Measurements from ENCODE around the gene CAMKK2.
A peak's percentile ranks its signal among the peaks of the same experiment; 100 is the strongest.
"Not testable (repeated sequence)": the region's sequence is repeated elsewhere in the genome, so short reads cannot be mapped to it uniquely, and the experiment has no call there.

The CAMKK2 gene

DNA sequence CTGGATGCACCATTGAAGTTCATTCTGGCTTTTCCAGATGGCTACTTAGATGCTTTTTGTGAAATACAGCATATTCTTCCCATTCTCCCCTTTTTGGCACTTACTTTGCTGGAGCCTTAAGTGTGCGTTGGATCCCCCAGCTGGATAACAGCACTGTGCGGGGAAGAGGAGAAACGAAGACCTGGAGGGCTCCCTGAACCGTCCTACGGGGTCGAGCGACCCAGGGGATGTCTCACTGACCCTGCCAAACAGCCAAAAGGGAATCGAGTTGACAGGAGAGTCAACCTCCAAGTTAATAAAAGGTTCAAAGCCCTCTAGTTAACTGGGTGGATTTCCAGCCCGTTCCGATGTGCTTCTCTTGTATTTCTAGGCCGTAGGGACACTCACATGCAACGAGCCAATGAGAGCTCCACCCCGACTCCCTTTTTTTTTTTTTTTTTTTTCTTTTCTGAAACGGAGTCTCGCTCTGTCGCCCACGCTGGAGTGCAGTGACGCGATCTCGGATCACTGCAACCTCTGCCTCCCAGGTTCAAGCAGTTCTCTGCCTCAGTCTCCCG lies 1.0 kb upstream of the CAMKK2 start:
- no peak for DNase-seq

DNA sequence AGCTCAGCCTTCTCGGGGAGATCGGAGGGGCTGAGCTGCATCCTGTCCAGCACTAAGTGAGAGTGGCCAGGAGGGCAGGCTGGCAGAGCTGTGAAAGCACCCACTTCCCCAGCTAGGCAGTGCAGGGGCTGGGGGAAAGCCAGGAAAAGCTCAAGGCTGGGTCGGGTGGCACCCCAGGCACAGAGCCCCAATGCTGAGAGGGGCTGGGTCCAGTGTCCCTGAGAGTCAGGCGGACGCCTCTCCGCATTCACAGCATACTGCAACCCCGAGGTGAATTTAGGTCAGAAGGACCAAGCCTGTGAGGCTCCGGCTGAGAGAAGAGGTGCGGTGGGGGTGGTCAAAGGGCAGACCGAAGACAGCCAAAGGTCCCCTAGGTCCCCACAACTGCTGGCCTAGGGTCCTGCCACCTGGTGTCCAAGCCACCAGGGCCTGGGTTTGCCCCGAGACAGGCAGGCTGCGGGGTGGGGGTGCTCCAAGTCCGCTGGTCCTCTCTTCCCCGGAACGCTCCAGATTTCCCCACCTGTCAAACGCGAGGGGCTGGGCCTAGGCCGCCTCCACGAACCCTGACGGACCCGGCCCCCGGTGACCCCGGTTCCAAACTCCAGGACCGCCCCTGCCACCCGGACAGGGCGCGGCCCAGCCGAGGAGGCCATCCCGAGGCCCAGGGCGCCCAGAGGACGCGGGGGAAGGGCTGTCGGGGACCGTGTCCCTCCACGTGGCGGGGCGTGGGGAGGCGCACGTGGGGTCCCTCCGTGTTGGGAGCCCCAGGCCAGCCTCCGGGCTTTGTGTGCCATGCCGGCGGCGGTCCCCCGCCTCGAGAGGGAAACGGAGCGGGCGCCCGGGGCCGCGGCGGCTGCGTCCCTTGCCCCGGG lies 527 bp downstream of the CAMKK2 start:
- peak; percentile 47 for DNase-seq

DNA sequence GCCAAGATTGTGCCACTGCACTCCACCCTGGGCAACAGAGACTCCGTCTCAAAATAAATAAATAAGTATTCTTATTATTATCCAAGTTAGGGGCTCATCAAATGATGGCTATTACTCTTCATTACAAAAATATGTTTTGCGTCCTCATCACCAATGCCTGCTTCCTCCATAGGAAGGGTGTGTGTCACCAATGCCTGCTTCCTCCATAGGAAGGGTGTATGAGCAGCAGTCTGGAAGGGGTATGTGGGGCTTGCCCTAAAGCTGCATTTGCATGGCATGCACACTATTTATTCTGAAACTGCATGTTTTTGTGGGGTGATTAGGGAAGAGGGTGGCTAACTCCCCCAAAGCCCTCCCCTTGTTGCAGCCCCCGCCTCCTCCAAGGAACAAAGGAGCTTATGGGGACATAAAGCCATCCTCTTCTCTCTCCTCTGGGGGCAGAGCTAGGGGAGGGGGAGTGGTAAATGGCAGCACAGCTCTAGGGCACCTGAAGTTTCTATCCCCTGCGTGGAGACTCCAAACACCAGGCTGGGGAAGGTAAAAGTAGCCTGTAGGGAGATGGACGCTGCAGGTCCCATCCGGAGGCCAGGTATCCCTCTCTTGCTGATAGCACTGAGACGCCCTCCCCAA lies 1.3 kb downstream of the CAMKK2 start:
- no peak for DNase-seq

DNA sequence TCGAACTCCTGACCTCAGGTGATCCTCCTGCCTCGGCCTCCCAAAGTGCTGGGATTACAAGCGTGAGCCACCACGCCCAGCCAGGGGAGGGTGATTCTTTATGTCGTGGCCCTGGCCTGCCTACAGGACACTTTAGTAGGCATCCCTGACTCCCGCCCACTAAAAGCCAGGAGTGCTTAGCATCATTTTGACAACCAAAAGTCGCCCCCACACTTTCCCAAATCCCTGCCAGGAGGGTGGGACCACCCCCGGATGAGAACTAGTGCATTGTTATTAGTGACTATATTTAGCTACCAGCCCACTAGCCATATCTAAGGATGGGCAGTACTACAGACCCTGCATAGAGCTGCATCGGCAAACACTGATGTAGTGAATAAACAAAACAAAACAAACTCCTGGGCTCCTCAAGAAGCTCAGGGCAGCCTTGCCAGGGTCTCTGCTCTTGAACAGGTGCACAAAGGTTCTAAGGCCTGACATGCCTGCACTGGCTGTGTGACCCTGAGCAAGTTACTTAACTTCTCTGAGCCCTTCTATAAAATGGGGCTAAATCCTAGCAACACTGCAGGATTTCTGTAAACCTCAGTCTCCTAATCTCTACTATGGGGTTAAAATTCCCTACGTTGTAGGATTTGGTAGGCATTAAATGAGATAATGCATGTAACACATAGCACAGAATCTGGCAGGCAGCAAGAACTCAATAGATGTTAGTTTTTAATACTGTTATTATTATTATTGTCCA lies 2.2 kb downstream of the CAMKK2 start:
- DNase-seq: no peak

DNA sequence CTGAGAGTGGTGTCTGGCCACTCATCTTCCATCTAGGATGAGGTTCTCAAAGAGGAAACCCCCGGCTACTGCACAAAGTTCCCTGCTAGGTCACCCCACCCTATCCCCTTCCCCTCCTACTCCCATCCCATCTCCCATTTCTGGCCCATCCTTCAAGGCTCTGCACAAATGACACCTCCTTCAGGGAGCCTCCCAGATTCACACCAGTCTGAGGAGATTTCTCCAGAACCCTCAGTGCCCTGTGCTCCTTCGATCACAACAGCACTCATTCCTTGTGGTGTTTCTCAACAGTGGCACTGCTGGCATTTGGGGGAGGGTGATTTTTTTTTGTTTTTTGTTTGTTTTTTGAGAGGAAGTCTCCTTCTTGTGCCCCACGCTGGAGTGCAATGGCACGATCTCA lies 2.9 kb downstream of the CAMKK2 start:
- DNase-seq: no peak

DNA sequence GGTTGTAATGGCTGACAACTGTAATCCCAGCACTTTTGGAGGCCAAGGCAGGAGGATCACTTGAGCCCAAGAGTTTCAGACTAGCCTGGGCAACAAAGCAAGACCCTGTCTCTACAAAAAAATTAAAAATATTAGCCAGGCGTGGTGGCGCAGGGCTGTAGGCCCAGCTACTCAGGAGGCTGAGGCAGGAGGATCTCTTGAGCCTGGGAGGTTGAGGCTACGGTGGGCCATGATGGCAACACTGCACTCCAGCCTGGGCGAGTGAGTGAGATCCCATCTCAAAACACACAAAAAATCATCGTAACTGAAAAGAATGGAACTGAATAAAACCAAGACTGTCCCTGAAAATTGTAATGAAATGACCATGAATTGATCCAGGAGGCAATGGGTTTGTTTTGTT lies 6.1 kb downstream of the CAMKK2 start:
- DNase-seq: no peak

DNA sequence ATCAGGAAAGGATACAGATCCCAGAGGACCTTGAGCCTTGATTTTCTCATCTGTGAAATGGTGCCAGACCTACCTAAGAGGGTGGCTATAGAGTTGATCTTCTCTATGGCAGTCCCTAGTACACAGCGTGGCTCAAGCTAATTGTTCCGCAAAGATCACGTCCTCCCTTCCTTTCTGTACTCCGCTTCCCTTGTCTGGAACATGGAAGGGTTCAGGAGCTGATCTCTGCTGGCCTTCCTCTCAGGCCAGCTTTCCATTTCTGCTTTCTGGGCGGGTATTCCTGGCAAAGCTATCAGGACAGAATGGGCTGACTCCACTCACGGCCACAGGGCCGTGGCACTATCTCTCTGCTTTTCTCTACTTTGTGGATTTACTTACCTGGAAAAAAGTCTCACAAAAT lies 6.5 kb downstream of the CAMKK2 start:
- DNase-seq: no peak

DNA sequence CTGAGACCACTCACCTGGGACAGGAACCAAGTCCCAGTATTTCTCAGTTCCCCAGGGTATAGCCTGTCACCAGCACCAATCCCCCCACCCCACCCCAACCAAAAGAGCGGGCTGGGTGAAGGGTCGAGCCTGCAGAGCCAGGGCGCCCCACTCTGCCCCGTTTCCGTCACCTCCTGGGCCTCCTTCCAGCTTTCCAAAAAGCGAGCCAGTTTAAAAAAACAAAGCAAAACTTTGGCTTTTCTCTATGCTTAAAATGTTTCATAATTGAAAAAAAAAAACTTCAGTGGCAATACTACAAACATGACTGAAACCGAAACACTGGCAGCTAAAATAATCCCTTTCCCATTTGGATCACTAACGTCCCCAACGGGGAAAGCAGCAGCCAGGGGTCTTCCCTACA lies 7.5 kb downstream of the CAMKK2 start:
- no peak for DNase-seq

DNA sequence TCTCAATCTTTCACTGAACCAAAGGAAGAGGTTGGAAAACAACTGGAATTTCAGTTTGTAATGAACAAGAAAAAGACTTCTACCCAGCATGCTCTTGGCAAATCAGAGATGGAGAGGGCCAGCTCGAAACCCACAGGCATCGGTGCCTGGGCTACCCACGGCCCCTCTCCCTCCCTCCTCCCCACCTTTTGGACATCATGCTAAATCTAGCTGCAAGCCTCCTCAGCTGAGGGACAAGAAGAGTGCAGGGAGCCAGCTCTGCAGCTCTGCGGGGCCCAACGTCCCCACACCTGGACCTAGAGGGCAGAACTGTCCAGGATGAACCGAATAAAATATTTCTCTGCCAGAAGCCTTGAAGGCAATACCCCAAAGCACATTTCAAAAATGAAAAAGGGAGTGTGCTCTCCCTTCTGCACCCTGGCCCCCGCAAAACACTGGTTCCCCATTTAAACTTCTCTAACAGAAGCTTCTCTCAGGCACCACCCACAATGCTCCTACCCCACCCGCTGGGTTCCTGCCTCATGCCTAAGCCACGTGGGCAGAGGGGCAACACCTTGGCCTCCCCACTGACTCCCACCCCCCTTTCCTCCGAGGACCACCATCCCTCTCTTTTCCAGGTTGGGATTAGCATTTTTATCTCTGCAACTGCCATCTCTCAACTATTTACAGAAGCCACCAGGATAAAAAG lies 8.2 kb downstream of the CAMKK2 start:
- no peak for DNase-seq

DNA sequence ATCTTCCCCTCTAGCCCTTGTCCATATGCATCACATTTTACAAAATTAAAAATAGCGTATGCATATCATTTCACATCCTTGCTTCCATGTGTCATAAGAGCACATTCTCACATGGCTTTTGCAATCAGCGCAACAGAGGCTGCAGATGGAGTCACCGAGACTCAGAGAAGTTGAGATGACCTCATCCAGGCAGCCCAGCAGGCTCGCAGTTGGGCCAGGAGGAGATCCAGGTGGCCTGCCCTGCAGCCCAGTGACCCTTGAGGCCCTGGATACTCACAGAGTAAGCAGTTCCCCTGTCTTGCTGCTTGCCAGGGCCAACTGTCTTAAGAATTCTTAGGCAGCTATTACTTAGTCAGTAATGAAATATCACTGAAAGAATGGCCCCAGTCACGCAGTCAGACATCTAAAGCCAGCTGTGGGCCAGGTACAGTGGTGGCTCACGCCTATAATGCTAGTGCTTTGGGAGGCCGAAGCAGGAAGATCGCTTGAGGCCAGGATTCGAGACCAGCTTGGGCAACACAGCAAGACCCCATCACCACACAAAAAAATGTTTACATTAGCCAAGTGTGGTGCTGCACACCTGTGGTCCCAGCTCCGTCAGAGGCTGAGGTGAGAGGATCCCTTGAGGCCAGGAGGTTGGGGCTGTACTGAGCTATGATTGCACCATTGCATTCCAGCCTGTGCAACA lies 9.1 kb downstream of the CAMKK2 start:
- no peak for DNase-seq

DNA sequence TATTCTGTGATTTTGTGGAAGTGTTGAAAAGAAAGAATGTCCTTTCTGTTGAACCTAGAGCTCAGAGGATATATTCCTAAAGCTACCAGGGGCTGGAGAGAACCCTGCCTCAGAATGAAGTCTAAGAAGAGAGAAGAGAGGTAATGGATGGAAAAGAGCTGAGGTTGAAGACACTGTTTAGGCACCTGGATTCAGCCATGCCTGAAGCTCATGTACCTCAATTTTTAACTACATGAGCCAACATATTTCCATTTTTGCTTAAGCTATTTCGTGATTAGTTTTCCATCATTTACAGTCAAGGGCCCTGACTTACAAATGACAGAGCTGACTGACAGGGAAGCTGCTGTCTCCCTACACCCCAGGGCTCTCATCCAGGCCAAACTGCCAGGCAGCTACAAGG lies 10.7 kb downstream of the CAMKK2 start:
- no peak for DNase-seq

DNA sequence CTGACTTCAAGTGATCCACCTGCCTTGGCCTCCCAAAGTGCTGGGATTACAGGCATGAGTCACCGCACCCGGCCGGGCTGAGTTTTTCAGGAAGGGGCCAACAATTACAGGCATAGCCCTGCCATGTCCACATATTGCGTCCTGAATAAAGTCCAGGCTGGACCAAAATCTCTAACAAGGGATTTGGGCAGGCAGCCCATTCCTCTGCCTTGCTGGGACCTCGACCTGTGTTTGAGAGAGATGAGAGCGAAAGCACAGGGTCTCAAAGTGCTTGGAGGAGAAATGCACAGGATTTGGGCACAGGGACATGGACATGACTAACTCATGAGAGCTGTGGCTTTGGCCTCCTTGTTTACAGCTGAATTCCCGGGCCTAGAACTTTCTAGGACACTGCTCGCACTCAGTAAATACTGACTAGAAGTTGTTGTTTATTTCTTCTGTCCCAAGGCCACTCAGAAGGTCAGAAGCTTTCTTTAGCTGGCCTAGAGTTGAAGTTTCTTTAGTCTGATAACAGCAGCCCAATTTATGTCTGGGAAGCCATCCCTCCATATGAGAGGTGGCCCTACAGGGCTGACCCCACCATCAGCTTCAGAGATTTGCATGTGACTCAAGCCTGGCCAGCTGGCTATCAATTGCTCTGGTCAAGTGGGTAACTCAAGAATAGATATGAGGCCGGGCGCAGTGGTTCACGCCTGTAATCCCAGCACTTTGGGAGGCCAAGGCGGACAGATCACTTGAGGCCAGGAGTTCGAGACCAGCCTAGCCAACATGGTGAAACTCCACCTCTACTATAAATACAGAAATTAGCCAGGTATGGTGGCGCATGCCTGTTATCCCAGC lies 11.7 kb downstream of the CAMKK2 start:
- DNase-seq: no peak

DNA sequence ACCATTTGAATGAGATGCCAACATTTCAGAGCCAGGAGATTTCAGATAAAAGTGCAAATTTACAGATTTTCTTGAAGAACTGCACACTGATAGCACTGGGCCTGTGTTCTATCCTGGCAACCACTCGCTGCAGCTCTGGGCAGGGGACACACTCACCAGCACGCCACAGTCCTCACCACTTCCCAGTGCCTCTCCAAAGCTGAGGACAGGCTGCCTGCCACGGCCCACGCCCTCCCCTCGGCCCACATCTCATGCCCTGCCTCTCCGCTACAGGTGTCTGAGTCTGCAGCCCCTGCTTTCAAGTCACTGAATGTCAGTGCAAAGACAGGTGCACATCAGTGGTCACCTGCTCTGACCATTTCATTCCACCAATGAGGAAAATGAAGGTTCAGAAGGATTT lies 12.7 kb downstream of the CAMKK2 start:
- no peak for DNase-seq

DNA sequence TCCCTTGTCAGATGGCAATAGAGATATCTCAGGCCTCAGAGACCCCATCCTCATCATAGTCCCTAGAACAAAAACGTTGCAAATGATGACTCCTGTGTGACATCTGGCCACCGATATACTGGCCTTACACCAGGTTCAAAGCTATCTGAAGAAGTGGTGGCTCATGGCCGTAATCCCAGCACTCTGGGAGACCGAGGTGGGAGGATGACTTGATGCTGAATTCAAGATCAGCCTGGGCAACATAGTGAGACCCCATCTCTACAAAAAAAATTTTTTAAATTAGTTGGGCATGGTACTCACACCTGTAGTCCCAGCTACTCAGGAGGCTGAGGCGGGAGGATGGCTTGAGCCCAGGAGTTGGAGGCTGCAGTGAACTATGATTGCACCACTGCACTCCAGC lies 13.1 kb downstream of the CAMKK2 start:
- DNase-seq: no peak

DNA sequence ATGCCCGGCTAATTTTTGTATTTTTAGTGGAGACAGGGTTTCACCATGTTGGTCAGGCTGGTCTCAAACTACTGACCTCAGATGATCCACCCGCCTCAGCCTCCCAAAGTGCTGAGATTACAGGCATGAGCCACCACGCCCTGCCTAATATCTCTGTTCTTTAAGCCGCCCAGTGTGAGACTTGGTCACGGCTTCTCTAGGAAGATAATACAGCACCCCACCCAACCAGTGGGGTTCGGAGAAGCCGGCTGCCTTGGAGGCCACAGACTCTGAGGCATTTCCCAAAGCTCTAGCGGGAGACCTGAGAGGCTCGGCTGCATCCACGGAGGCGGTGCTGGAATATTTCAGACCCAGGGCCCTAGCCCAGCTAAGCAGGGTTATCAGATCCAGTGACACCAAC lies 13.6 kb downstream of the CAMKK2 start:
- not testable (repeated sequence) for DNase-seq

DNA sequence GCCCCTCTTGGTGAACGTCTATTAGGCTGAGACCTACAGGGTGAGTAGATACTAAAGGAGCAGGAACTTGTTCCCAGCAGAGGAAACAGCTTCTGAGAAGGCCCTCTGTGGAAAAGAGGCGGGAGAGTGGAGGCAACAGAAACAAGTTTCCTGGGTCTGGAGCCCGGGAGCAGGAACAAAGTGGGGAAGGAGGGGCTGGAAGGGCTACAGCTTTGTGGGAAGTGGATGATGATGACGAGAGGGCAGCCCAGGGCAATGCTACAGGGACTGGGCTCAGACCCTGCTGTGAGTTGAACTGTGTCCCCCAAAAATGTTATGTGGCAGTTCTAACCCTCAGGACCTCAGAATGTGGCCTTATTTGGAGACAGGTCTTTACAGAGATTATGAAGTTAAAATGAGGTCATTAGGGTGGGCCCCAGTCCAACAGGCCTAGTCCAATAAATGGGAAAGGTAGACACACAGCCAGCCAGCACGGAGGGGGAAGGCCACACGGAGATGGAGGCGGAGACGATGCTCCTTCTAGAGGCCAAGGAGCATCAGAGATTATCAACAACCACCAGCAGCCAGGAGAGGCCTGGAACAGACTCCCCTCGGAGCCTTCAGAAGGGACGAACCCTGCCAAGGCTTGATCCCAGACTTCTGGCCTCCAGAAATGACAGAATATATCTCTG lies 14.3 kb downstream of the CAMKK2 start:
- DNase-seq: no peak

DNA sequence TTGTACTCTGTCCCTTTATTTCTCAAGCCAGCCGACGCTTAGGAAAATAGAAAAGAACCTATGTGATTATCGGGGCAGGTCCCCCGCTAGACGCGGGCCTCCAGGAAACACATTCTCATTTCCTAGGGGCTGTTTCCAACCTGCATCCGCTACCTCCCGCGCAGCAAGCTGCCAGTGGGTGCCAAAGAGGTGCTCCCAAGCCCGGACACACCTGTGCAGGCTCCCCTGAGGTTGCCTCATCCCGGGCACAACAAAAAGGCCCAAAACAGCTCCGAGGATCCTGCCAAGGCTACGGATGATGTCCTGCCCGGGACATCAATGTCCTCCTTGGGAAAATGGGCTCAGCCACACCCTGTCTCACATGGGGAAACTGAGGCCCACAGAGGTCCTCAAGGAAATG lies 15.4 kb downstream of the CAMKK2 start:
- DNase-seq: not testable (repeated sequence)

DNA sequence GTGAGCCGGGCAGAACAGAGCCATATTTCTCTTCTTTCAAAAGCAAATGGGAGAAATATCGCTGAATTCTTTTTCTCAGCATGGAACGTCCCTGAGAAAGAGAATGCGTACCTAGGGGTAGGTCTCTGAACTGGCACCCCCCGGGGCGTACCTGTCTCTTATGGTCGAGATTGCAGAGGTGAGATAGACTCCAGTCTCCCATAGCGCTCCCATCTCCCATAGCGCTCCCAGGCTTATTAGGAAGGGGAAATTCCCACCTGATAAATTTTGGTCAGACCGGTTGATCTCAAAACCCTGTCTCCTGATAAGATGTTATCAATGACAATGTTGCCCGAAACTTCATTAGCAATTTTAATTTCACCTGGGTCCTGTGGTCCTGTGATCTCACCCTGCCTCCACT lies 16.0 kb downstream of the CAMKK2 start:
- not testable (repeated sequence) for DNase-seq

DNA sequence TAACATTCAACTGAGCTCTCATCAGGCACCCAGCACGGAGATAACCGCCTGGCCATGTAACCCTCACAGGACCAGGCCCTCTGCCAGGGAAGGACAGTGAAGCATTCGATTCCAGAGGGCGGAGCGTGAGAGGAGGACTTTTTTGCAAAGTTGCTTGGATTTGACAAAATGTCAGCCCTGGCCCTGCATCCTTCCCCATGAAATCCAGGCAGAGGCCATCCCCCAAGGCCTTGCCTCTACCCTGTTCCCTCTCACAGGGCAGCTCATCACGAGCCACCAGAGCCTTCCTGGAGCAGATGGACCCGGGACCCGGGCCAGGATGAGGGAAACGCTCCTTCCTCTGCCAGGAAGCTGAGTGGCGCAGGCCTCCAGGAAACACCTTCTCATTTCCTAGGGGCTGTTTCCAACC lies 17.0 kb downstream of the CAMKK2 start:
- DNase-seq: no peak

DNA sequence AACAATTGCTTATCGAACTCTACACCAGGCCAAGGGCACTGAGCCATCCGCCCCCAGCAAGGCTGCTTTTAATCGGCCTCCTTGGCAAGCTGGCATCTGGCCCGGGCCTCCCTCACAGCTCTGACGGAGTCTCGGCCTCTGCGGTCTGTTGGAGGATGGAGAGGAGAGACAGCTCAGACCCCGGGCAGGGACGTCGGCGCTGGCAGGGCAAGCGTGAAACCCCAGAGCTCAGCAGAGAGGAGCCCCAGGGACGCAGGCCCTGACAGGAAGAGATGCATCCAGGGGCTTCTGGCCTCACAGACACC lies 17.5 kb downstream of the CAMKK2 start:
- no peak for DNase-seq
